Naive thymus-derived CD8-positive, alpha-beta T cell (primary cell): ENCODE data around the gene PSMD4. TPM values are rescaled to one million over a fixed set of nuclear protein-coding genes. Genes with fewer than 3 reads are reported as not detected.

Source experiments
- ATAC-seq, 2 donors: fragments of 150-1000 bp; cut with Tn5 transposase in 1 of 2; sonication (Bioruptor Pico), chemical (Tn5 transposase) in 1 of 2; 1 replicate in 1 of 2; 2 replicates in 1 of 2; pipeline ENCODE4 v1.10.0; 2021; ENCODE audit warnings: mild to moderate bottlenecking in 2 of 2, moderate library complexity in 2 of 2
- POLR2A ChIA-PET: fragments of 350-600 bp; sonication (Branson Sonifier 250); formaldehyde crosslinking; loops from one replicate; lab custom pipeline; 2021; ENCODE audit warnings: antibody characterized with exemption; lab: Charles Lee
- DNase-seq, 10 donors: peaks; one replicate each; pipeline versions ENCODE4 v3.0.0 to v3.0.0-alpha.2; 2020 to 2022
- H3K27ac Mint-ChIP-seq, 10 donors: one replicate each; pipeline ENCODE4 v1.8.0; 2020 to 2022; ENCODE audit warnings: mild to moderate bottlenecking in 10 of 10, mixed read lengths in 10 of 10, moderate library complexity in 4 of 10, inconsistent platforms in 1 of 10
- H3K27me3 Mint-ChIP-seq, 5 donors: one replicate each; pipeline ENCODE4 v1.8.0; 2021 to 2022; ENCODE audit warnings: mixed read lengths in 5 of 5
- H3K36me3 Mint-ChIP-seq, 3 donors: one replicate each; pipeline ENCODE4 v1.8.0; 2020 to 2022; ENCODE audit warnings: mixed read lengths in 3 of 3, mild to moderate bottlenecking in 2 of 3, inconsistent platforms in 1 of 3
- H3K4me1 Mint-ChIP-seq, 4 donors: one replicate each; pipeline ENCODE4 v1.8.0; 2021 to 2022; ENCODE audit warnings: mixed read lengths in 4 of 4
- H3K4me3 Mint-ChIP-seq, 10 donors: one replicate each; pipeline ENCODE4 v1.8.0; 2020 to 2022; ENCODE audit warnings: mild to moderate bottlenecking in 10 of 10, mixed read lengths in 10 of 10, moderate library complexity in 6 of 10, inconsistent platforms in 1 of 10
- H3K9me3 Mint-ChIP-seq, 9 donors: one replicate each; pipeline ENCODE4 v1.8.0; 2020 to 2022; ENCODE audit warnings: mixed read lengths in 9 of 9, mild to moderate bottlenecking in 3 of 9, inconsistent platforms in 1 of 9, moderate library complexity in 1 of 9
- polyA plus RNA-seq, 3 donors: library from polyadenylated mRNA; unstranded; fragments of 300-500 nt; fragmentation: Illumina TruSeq; gene quantifications; one replicate each; pipeline ENCODE4 v1.2.3, GENCODE V29; 2021
- total RNA-seq, 8 experiments: library from RNA in 2 of 8; stranded (reverse) in 2 of 8; gene quantifications; one replicate each; pipeline ENCODE4 v1.2.3 and lab custom pipeline; 2021 to 2026

The PSMD4 gene
- total and polyA plus RNA-seq, 5 experiments from 2014 or later, result 126 to 239 (median 220) TPM

DNA sequence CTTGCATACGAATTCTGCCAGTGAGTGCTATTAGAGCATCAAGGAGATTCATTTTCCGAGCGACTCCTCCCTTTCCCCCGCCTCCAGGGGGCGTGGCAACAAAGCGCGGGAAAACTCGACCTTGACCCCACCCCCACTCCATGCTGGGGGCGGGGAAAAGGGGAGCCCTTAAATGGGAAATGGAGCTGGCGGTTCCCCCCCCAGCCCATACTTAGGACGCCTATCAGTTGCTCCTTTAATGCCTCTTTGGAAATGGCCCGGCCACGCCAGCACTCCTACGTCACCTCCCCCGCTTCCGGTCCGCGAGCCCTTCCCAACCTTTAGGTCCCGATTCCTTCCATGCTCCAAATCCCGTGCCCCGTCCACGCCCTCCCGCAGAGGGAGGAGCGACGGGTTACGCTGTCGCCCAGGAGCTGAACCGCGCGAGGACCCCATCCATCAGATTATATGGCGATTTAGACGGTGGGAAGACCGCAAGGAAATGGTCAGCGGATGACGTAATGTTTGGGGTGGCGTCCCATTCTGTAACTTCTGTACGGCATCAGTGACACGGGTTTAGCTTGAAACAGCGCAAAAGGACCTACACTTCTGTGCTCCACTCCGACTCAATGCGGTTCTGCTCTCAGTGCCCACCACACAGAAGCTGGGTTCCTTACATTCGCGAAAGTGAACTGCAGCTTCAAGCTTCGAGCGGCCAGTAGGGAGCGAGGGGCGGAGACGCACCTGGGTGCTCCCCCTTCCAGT is 26.9 kb downstream of the PSMD4 start:
- Mint-ChIP-seq H3K36me3 (peaks cover 0 to 16% (median 2%) of the 10 kb centered on the region in 3 donors), H3K4me3 (peak overlapping the region; percentile 89 to 100 (median 97)), H3K27ac (peak overlapping the region; percentile 91 to 99 (median 98)), H3K4me1 (peaks cover 20 to 51% (median 28%) of the 10 kb centered on the region in 4 donors), H3K9me3 (no peaks in the 10 kb centered on the region), H3K27me3 (no peaks in the 10 kb centered on the region)
- ATAC-seq (peak; percentile 23 to 31), DNase-seq (peak; percentile 91 to 97 (median 93))
- POLR2A ChIA-PET, result interaction anchor here (0.6 to 2.3 kb wide), 22 partner anchors 12 to 1395 kb away, joined by 3 to 17 read pairs (median 4); partner anchors contain the start of genes ENSA, LYSMD1, MCL1 and PI4KB

DNA sequence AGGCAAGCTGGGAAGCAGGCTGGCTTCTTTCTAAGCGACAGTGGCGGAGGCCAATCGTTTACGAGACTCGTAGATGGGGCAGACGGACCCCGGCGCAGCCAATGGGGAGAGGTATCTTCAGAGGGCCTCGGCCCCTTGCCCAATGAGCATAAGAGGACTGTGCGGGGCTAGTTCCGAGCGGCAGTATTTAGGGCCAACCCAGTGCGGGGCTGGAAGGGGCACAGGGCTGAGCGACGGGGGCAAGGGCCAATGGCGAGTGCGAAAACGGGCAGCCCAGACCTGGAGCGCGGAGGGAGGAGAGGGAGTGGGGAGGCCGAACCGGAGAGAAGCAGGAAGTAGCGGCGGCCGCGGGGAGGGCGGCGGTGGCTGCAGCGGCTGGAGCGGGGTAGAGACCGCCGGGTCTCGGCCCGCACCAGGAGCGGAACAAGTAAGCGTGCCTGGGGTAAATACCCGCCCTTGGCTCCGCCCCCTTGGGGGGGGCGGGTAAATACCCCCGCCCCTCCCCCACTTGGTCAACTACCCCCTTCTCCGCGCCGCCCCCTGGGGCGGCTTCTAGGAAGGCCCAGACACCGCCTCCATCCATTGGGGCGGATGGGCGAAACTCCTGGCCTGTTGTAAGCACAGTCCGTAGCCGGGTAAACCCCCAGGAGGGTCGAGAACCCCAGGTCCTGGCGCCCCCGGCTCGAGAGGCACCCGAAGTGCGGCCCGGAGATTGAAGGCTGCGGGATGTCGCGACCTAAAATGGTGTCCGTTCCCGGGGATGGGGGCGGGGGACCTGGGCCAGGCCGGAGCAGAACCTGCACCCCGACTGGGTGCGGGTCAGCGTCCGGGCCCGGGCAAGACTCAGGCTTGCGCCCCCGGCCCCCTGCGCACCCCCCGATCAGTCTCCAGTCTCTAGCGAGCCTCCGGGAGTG is 27.7 kb downstream of the PSMD4 start, which contains the start of gene ZNF687:
Gene ZNF687, plus strand, starts transcription at position 331 of the 914 bp plus-strand sequence. CDS start 3,993 bp downstream, outside the sequence.
- DNase-seq (peak; percentile 94 to 100 (median 98)), ATAC-seq (peak; percentile 89 to 90)
- peaks cover 17 to 42% (median 29%) of the 10 kb centered on the region in 4 donors for H3K4me1 Mint-ChIP-seq
- POLR2A ChIA-PET, result interaction anchor here (0.6 to 2.3 kb wide), 24 partner anchors 10 to 1396 kb away, joined by 3 to 17 read pairs (median 5); partner anchors contain the start of genes ENSA, LYSMD1, MCL1 and PI4KB
- peaks cover 0 to 22% (median 4%) of the 10 kb centered on the region in 3 donors for H3K36me3 Mint-ChIP-seq
- H3K9me3 Mint-ChIP-seq, result no peaks in the 10 kb centered on the region
- no peaks in the 10 kb centered on the region for H3K27me3 Mint-ChIP-seq
- peak within 1 kb of the TSS; percentile 89 to 100 (median 97) for H3K4me3 Mint-ChIP-seq
- peak within 1 kb of the TSS; percentile 93 to 99 (median 98) for H3K27ac Mint-ChIP-seq

DNA sequence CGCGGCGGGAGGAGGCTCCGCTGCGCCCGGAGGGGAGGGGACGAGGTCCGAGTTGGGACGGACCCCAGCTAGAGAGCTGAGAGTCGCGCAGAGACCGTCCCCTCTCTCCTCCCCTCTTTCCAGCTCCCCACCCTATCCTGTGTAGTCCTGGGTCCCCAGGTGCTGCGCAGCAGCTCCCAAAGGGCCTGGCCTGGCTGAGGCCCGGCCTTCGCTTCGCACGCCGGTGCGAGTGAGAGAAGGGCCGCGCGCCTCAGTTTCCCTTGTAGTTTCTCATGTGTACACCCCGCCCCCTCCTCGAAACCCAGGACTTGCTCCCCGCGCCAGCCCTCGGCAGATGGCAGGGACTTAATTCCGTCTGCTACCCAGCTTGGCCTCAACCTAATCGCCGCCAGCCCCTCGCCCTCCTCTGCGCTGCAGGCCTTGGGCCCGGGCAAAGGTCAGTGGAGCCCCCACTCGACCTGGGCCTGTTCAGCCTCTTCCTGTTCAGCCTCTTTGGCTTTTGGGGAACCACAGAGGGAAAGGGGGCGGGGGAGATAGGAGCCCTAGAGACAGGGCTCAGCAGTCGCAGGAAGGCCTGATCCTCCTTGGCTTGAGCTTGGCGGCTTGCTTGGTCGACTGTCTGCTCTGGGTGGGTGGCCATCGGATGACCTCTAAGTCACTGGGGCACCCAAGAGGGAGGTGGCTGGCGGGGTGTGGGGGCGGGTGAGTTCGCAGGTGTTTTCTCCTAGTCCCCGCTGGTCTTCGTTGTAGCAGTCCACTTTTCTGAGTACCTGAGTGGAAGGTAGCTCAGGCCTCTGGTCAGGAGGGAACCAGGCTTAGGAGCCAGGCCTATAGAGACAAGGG is 28.6 kb downstream of the PSMD4 start:
- H3K4me1 Mint-ChIP-seq, result peaks cover 17 to 36% (median 29%) of the 10 kb centered on the region in 4 donors
- POLR2A ChIA-PET, result interaction anchor here (0.6 to 2.1 kb wide), 8 partner anchors 10 to 1096 kb away, joined by 3 to 10 read pairs (median 4); partner anchors contain the start of genes PI4KB and RFX5
- no peaks in the 10 kb centered on the region for H3K27me3 Mint-ChIP-seq
- DNase-seq, result peak in 4 of 10 donors; percentile 6 to 34 (median 24)
- no peaks in the 10 kb centered on the region for H3K9me3 Mint-ChIP-seq
- no peak for ATAC-seq
- H3K27ac Mint-ChIP-seq, result peak overlapping the region; percentile 72 to 97 (median 92)
- peaks cover 0 to 25% (median 4%) of the 10 kb centered on the region in 3 donors for H3K36me3 Mint-ChIP-seq
- H3K4me3 Mint-ChIP-seq, result peak overlapping the region; percentile 87 to 100 (median 97)

DNA sequence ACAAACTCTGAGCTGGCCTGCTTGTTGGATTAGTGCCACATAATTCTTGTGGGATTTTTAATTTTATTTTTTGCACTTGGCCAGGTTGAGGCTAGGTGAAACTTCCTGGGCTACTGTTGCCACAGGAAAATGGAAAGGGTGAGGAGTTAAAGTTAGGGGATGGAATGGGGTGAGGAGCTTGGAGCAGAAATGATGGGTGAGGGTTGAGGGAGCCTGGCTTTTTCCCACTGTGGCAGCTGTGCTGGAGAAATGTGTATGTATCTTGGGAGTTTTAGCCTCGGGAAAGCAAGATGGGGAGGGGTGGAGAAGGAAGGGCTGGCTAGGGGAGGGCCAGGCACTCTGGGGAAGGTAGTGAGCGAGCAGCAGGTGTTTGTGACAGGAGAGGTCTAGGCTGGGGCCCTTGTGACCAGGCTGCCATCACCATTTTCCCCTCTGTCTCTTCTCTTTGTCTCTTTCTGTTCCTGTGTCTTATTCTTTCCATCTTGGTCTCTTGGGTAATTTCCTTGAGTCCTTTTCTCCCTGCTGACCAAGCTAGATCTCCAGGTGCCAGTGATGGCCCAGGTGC is 29.6 kb downstream of the PSMD4 start:
- Mint-ChIP-seq H3K9me3 (no peaks in the 10 kb centered on the region), H3K27me3 (no peaks in the 10 kb centered on the region), H3K27ac (peak overlapping the region; percentile 72 to 97 (median 92)), H3K36me3 (peaks cover 0 to 34% (median 4%) of the 10 kb centered on the region in 3 donors), H3K4me3 (peak overlapping the region; percentile 87 to 100 (median 97)), H3K4me1 (peaks cover 23 to 45% (median 36%) of the 10 kb centered on the region in 4 donors)
- ATAC-seq (no peak), DNase-seq (no peak)
- POLR2A ChIA-PET, result interaction anchor here (0.8 to 2.1 kb wide), 4 partner anchors 13 to 63 kb away, joined by 3 to 10 read pairs (median 5); partner anchors contain the start of genes PI4KB and RFX5

DNA sequence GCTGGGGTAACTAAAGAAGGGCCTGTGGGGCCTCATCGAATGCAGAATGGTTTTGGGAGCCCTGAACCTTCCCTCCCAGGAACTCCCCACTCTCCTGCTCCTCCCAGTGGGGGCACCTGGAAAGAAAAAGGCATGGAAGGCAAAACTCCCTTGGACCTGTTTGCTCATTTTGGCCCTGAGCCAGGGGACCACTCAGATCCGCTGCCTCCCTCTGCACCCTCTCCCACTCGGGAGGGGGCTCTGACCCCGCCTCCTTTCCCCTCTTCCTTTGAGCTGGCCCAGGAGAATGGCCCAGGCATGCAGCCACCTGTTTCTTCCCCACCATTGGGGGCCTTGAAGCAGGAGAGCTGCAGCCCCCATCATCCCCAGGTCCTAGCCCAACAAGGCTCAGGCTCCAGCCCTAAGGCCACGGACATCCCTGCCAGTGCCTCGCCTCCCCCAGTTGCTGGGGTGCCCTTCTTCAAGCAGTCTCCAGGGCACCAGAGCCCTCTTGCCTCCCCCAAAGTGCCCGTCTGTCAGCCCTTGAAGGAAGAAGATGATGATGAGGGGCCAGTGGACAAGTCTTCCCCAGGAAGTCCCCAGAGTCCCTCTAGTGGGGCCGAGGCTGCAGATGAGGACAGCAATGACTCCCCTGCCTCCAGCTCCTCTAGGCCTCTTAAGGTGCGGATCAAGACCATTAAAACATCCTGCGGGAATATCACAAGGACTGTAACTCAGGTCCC is 32.2 kb downstream of the PSMD4 start:
- POLR2A ChIA-PET, result no interaction called here
- no peak overlapping the region for H3K4me3 Mint-ChIP-seq
- DNase-seq, result no peak

DNA sequence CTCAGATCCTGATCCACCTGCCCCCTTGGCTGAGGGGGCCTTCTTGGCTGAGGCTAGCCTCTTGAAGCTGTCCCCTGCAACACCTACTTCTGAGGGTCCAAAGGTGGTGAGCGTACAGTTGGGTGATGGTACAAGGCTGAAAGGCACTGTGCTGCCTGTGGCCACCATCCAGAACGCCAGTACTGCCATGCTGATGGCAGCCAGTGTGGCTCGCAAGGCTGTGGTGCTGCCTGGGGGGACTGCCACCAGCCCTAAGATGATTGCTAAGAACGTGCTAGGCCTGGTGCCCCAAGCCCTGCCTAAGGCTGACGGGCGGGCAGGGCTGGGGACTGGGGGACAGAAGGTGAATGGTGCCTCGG is 32.8 kb downstream of the PSMD4 start:
- H3K27me3 Mint-ChIP-seq, result no peaks in the 10 kb centered on the region
- H3K4me1 Mint-ChIP-seq, result peaks cover 28 to 52% (median 46%) of the 10 kb centered on the region in 4 donors
- ATAC-seq, result no peak
- no peak overlapping the region for H3K4me3 Mint-ChIP-seq
- POLR2A ChIA-PET, result no interaction called here
- peak overlapping the region in 1 of 10 donors; percentile 71 for H3K27ac Mint-ChIP-seq
- H3K9me3 Mint-ChIP-seq, result no peaks in the 10 kb centered on the region
- peaks cover 0 to 54% (median 4%) of the 10 kb centered on the region in 3 donors for H3K36me3 Mint-ChIP-seq
- no peak for DNase-seq

More for the DNA sequence above, 32.2 kb downstream of the PSMD4 start:
- Mint-ChIP-seq H3K27ac (peak overlapping the region in 3 of 10 donors; percentile 27 to 71 (median 28)), H3K4me1 (peaks cover 28 to 52% (median 45%) of the 10 kb centered on the region in 4 donors), H3K27me3 (no peaks in the 10 kb centered on the region), H3K9me3 (no peaks in the 10 kb centered on the region), H3K36me3 (peaks cover 0 to 50% (median 4%) of the 10 kb centered on the region in 3 donors)
- no peak for ATAC-seq

DNA sequence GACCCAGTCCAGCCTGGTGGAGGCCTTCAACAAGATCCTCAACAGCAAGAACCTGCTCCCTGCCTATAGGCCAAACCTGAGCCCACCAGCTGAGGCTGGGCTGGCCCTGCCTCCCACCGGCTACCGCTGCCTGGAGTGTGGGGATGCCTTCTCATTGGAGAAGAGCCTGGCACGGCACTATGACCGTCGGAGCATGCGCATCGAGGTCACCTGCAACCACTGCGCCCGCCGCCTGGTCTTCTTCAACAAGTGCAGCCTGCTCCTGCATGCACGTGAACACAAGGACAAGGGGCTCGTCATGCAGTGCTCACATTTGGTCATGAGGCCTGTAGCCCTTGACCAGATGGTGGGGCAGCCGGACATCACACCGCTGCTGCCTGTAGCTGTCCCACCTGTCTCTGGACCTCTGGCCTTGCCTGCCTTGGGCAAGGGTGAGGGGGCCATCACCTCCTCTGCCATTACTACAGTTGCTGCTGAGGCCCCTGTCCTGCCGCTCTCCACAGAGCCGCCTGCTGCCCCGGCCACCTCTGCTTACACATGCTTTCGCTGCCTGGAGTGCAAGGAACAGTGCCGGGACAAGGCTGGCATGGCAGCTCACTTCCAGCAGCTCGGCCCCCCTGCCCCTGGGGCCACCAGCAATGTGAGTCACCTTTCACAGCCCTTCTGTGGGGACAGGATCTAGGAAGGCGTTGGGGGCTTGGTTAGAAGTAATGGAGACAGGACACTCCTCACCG is 33.4 kb downstream of the PSMD4 start:
- peaks cover 0 to 58% (median 4%) of the 10 kb centered on the region in 3 donors for H3K36me3 Mint-ChIP-seq

DNA sequence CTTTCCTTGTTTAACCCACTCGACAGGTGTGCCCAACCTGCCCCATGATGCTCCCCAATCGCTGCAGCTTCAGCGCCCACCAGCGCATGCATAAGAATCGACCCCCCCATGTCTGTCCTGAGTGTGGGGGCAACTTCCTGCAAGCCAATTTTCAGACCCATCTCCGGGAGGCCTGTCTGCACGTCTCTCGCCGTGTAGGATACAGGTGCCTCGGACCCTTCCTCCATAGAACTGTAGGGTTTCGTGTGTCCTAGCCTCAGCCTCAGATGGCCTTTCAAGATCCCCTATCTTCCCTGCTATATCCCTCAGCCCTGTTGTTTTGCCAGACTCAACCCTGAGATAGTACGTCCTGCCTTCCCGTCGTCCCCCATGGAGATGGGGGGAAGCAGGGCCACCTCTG is 34.0 kb downstream of the PSMD4 start:
- POLR2A ChIA-PET, result no interaction called here
- Mint-ChIP-seq H3K36me3 (peaks cover 0 to 64% (median 4%) of the 10 kb centered on the region in 3 donors), H3K27me3 (no peaks in the 10 kb centered on the region)

More for the DNA sequence above, 33.4 kb downstream of the PSMD4 start:
- POLR2A ChIA-PET, result no interaction called here
- Mint-ChIP-seq H3K4me3 (no peak overlapping the region), H3K27me3 (no peaks in the 10 kb centered on the region), H3K4me1 (peaks cover 28 to 53% (median 50%) of the 10 kb centered on the region in 4 donors), H3K9me3 (no peaks in the 10 kb centered on the region), H3K27ac (no peak overlapping the region)
- ATAC-seq (no peak), DNase-seq (no peak)

DNA sequence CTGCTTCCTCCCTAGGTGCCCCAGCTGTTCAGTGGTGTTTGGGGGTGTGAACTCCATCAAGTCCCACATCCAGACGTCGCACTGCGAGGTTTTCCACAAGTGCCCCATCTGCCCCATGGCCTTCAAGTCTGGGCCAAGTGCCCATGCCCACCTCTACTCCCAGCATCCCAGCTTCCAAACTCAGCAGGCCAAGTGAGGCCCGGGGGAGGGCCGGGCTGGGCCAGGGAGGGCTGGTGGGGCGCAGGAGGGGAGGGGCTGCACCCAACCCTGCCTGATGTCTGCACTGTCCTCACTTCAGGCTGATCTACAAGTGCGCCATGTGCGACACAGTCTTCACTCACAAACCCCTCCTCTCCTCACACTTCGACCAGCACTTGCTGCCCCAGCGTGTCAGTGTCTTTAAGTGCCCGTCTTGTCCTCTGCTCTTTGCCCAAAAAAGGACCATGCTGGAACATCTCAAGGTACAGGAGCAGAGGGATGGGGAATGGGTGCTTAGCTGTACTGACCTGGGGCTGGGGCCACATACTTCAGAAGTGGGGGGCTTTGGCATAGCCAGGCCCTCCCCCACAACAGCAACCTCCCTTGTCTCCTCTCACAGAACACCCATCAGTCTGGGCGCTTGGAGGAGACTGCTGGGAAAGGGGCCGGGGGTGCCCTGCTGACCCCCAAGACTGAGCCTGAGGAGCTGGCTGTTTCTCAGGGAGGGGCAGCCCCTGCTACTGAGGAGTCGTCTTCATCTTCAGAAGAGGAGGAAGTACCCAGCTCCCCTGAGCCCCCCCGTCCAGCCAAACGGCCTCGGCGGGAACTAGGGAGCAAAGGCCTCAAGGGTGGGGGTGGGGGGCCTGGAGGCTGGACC is 34.8 kb downstream of the PSMD4 start:
- Mint-ChIP-seq H3K27me3 (no peaks in the 10 kb centered on the region), H3K36me3 (peaks cover 0 to 72% (median 7%) of the 10 kb centered on the region in 3 donors), H3K4me1 (peaks cover 23 to 44% (median 40%) of the 10 kb centered on the region in 4 donors), H3K27ac (peak overlapping the region in 8 of 10 donors; percentile 9 to 80 (median 60)), H3K4me3 (peak overlapping the region in 1 of 10 donors; percentile 33), H3K9me3 (no peaks in the 10 kb centered on the region)
- DNase-seq (no peak), ATAC-seq (no peak)
- POLR2A ChIA-PET, result no interaction called here

More for the DNA sequence above, 34.0 kb downstream of the PSMD4 start:
- ATAC-seq, result no peak
- peaks cover 28 to 51% (median 48%) of the 10 kb centered on the region in 4 donors for H3K4me1 Mint-ChIP-seq
- peak overlapping the region in 2 of 10 donors; percentile 2 to 33 for H3K4me3 Mint-ChIP-seq
- no peaks in the 10 kb centered on the region for H3K9me3 Mint-ChIP-seq
- no peak for DNase-seq
- peak overlapping the region in 4 of 10 donors; percentile 3 to 73 (median 60) for H3K27ac Mint-ChIP-seq
